HL-60/S4 treated with retinoic acid at 250 ng/mL for 4 days and 3 days (cell line): Measurements from ENCODE around the gene CDH23.

ENCODE experiments used
- in situ Hi-C: fragments of 300-500 bp; cut with MboI; formaldehyde crosslinking; loops from 2 replicates; pipeline ENCODE4 v1.7.0; 2022; ENCODE audit warnings: low sequenced_read_pairs

CDH23 gene

GRCh38 chr10:71671994-71672946 lies 275.6 kb downstream of the CDH23 start:
- in situ Hi-C loops = no loop called here

GRCh38 chr10:71675295-71675970 lies 278.7 kb downstream of the CDH23 start:
- in situ Hi-C loops = no loop called here

GRCh38 chr10:71677261-71677660 lies 280.5 kb downstream of the CDH23 start:
- in situ Hi-C loops = no loop called here

GRCh38 chr10:71678057-71678805 lies 281.5 kb downstream of the CDH23 start:
- in situ Hi-C loops = no loop called here

GRCh38 chr10:71679425-71679824 lies 282.7 kb downstream of the CDH23 start:
- in situ Hi-C loops = no loop called here

GRCh38 chr10:71681977-71682376 lies 285.3 kb downstream of the CDH23 start:
- in situ Hi-C loops = no loop called here

GRCh38 chr10:71683301-71683700 lies 286.6 kb downstream of the CDH23 start:
- in situ Hi-C loops = no loop called here

GRCh38 chr10:71684356-71685173 lies 287.8 kb downstream of the CDH23 start:
- in situ Hi-C loops = no loop called here

GRCh38 chr10:71685554-71686232 lies 289.0 kb downstream of the CDH23 start:
- in situ Hi-C loops = no loop called here

- in situ Hi-C loops = no loop called here
Measured at GRCh38 chr10:71687077-71687476, 290.4 kb downstream of the CDH23 start.

- in situ Hi-C loops = no loop called here
Measured at GRCh38 chr10:71687480-71687879, 290.8 kb downstream of the CDH23 start.

- in situ Hi-C loops = no loop called here
Measured at GRCh38 chr10:71688256-71688655, 291.5 kb downstream of the CDH23 start.

GRCh38 chr10:71690094-71690720 lies 293.5 kb downstream of the CDH23 start:
- in situ Hi-C loops = no loop called here

GRCh38 chr10:71691405-71691804 lies 294.7 kb downstream of the CDH23 start:
- in situ Hi-C loops = no loop called here

GRCh38 chr10:71692598-71693306 lies 296.0 kb downstream of the CDH23 start:
- in situ Hi-C loops = no loop called here

- in situ Hi-C loops = no loop called here
Measured at GRCh38 chr10:71693377-71693776, 296.7 kb downstream of the CDH23 start.

- in situ Hi-C loops = no loop called here
Measured at GRCh38 chr10:71694039-71694501, 297.4 kb downstream of the CDH23 start.

- in situ Hi-C loops = no loop called here
Measured at GRCh38 chr10:71694567-71694968, 297.8 kb downstream of the CDH23 start.
